HEK293 (cell line): ENCODE results near the gene WDR7.

Experiments used
- CTCF ChIA-PET: fragments of 350-600 bp; formaldehyde crosslinking; extraction: SDS; loops from one replicate; lab custom pipeline; 2021; ENCODE audit warnings: antibody characterized with exemption; lab: Yijun Ruan, JAX
- POLR2A ChIA-PET: fragments of 300-600 bp; formaldehyde crosslinking; extraction: SDS; loops from one replicate; lab custom pipeline; 2020; ENCODE audit warnings: antibody characterized with exemption, inconsistent platforms; lab: Yijun Ruan, JAX
- H3K27ac ChIP-seq: fragments of 200-500 bp; sonication (Bioruptor generic); 2 replicates; pipeline ENCODE4 v1.5.1; 2014; ENCODE audit warnings: low read depth, low read length, control low read depth, inconsistent platforms; ENCODE audit errors: extremely low read depth
- H3K36me3 ChIP-seq, 2 experiments: fragments of 200-500 bp in 1 of 2; sonication (Bioruptor generic) in 1 of 2; 1 replicate in 1 of 2; 2 replicates in 1 of 2; pipeline ENCODE4 v1.5.1; 2014 to 2017; ENCODE audit warnings: inconsistent platforms in 2 of 2, low read length in 2 of 2; ENCODE audit not compliant: control insufficient read depth in 2 of 2, insufficient read depth in 1 of 2
- H3K4me1 ChIP-seq: fragments of 200-500 bp; sonication (Bioruptor generic); 2 replicates; pipeline ENCODE4 v1.5.1; 2014; ENCODE audit warnings: mild to moderate bottlenecking, low read length, inconsistent platforms; ENCODE audit not compliant: control insufficient read depth, insufficient read depth
- H3K4me3 ChIP-seq: 2 replicates; pipeline ENCODE4 v1.5.1; 2011; ENCODE audit warnings: low read depth, mild to moderate bottlenecking, control low read depth, low read length, moderate library complexity
- H3K9me3 ChIP-seq: fragments of 200-500 bp; sonication (Bioruptor generic); 2 replicates; pipeline ENCODE4 v1.5.1; 2014; ENCODE audit warnings: low read depth, low read length, inconsistent platforms; ENCODE audit not compliant: control insufficient read depth, insufficient read depth
- KLF10 ChIP-seq: fragments of 450-650 bp; IDR thresholded peaks from 2 replicates; pipeline ENCODE4 v1.5.1; 2018; ENCODE audit warnings: missing biosample characterization, mild to moderate bottlenecking, missing genetic modification characterization
- MYNN ChIP-seq: fragments of 450-650 bp; formaldehyde crosslinking; IDR thresholded peaks from 2 replicates; pipeline ENCODE4 v1.5.1; 2016; ENCODE audit warnings: missing biosample characterization, missing genetic modification characterization, borderline replicate concordance
- SCRT2 ChIP-seq: fragments of 450-650 bp; formaldehyde crosslinking; IDR thresholded peaks from 2 replicates; pipeline ENCODE4 v1.5.1; 2016; ENCODE audit warnings: missing biosample characterization, missing genetic modification characterization
- SP3 ChIP-seq: fragments of 450-650 bp; formaldehyde crosslinking; IDR thresholded peaks from 2 replicates; pipeline ENCODE4 v1.5.1; 2016; ENCODE audit warnings: missing biosample characterization, missing genetic modification characterization
- ZBTB21 ChIP-seq: fragments of 450-650 bp; formaldehyde crosslinking; IDR thresholded peaks from 2 replicates; pipeline ENCODE4 v1.5.1; 2017; ENCODE audit warnings: missing biosample characterization, missing genetic modification characterization
- ZEB2 ChIP-seq: fragments of 450-650 bp; formaldehyde crosslinking; IDR thresholded peaks from 2 replicates; pipeline ENCODE4 v1.5.1; 2016; ENCODE audit warnings: missing biosample characterization, missing genetic modification characterization
- ZNF133 ChIP-seq: fragments of 450-650 bp; formaldehyde crosslinking; IDR thresholded peaks from 2 replicates; pipeline ENCODE4 v1.5.1; 2016; ENCODE audit warnings: missing biosample characterization, missing genetic modification characterization
- ZNF211 ChIP-seq: fragments of 450-650 bp; formaldehyde crosslinking; IDR thresholded peaks from 2 replicates; pipeline ENCODE4 v1.5.1; 2016; ENCODE audit warnings: low read depth, missing biosample characterization, missing genetic modification characterization
- ZNF350 ChIP-seq: fragments of 450-650 bp; formaldehyde crosslinking; IDR thresholded peaks from 2 replicates; pipeline ENCODE4 v1.5.0; 2017; ENCODE audit warnings: missing biosample characterization, mild to moderate bottlenecking, missing genetic modification characterization
- ZNF423 ChIP-seq: fragments of 450-650 bp; formaldehyde crosslinking; IDR thresholded peaks from 2 replicates; pipeline ENCODE4 v1.5.1; 2016; ENCODE audit warnings: missing biosample characterization, missing genetic modification characterization
- ZNF560 ChIP-seq: fragments of 450-650 bp; formaldehyde crosslinking; IDR thresholded peaks from 2 replicates; pipeline ENCODE4 v1.5.1; 2017; ENCODE audit warnings: missing biosample characterization, missing genetic modification characterization, borderline replicate concordance
- ZNF626 ChIP-seq: fragments of 450-650 bp; sonication (Bioruptor Pico); formaldehyde crosslinking; IDR thresholded peaks from 2 replicates; pipeline ENCODE4 v1.5.1; 2018; ENCODE audit warnings: missing biosample characterization, missing genetic modification characterization, inconsistent platforms
- ZNF670 ChIP-seq: fragments of 450-650 bp; formaldehyde crosslinking; IDR thresholded peaks from 2 replicates; pipeline ENCODE4 v1.5.1; 2016; ENCODE audit warnings: missing biosample characterization, missing genetic modification characterization, low read depth
- ZNF677 ChIP-seq: fragments of 450-650 bp; IDR thresholded peaks from 2 replicates; pipeline ENCODE4 v1.5.0; 2018; ENCODE audit warnings: missing biosample characterization, mild to moderate bottlenecking, missing genetic modification characterization, moderate library complexity
- TF ChIP-seq, protein P1 (sequence below): fragments of 450-650 bp; formaldehyde crosslinking; IDR thresholded peaks from 2 replicates; pipeline ENCODE4 v1.5.1; 2016; ENCODE audit warnings: missing biosample characterization, missing genetic modification characterization
- TF ChIP-seq, protein P2 (sequence below): fragments of 450-650 bp; formaldehyde crosslinking; IDR thresholded peaks from 2 replicates; pipeline ENCODE4 v1.5.0; 2017; ENCODE audit warnings: missing biosample characterization, missing genetic modification characterization, borderline replicate concordance
- TF ChIP-seq, protein P3 (sequence below): fragments of 450-650 bp; formaldehyde crosslinking; IDR thresholded peaks from 2 replicates; pipeline ENCODE4 v1.5.1; 2016; ENCODE audit warnings: missing biosample characterization, missing genetic modification characterization
- TF ChIP-seq, protein P4 (sequence below): fragments of 450-650 bp; formaldehyde crosslinking; IDR thresholded peaks from 2 replicates; pipeline ENCODE4 v1.5.1; 2016; ENCODE audit warnings: missing biosample characterization, missing genetic modification characterization
- TF ChIP-seq, protein P5 (sequence below): fragments of 450-650 bp; formaldehyde crosslinking; IDR thresholded peaks from 2 replicates; pipeline ENCODE4 v1.5.1; 2017; ENCODE audit warnings: missing biosample characterization, missing genetic modification characterization

WDR7 gene

DNA sequence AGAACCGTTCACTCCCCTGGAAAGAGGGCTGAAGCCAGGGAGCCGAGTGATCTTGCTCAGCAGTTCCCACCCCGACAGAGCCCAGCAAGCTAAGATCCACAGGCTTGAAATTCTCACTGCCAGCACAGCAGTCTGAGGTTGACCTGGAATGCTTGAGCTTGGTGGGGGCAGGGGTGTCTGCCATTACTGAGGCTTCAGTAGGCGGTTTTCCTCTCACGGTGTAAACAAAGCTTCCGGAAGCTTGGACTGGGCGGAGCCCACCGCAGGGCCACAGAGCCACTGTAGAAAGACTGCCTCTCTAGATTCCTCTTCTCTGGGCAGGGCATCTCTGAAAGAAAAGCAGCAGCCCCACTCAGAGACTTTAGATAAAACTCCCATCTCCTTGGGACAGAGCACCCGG is 180.8 kb downstream of the WDR7 start:
- no peaks in the 10 kb centered on the region for H3K36me3 ChIP-seq
- H3K27ac ChIP-seq = no peak overlapping the region
- H3K9me3 ChIP-seq = no peaks in the 10 kb centered on the region
- TF ChIP-seq MYNN (tag by site-specific recombination) (no peak), ZNF560 (tag by site-specific recombination) (no peak), ZNF211 (tag by site-specific recombination) (no peak), ZNF350 (no peak), ZNF423 (tag by site-specific recombination) (no peak), KLF10 (tag by site-specific recombination) (no peak), SP3 (tag by site-specific recombination) (no peak), ZNF677 (no peak), SCRT2 (tag by site-specific recombination) (no peak), ZEB2 (tag by site-specific recombination) (no peak), ZNF133 (tag by site-specific recombination) (no peak), ZNF670 (tag by site-specific recombination) (no peak), ZBTB21 (tag by site-specific recombination) (no peak), ZNF626 (tag by site-specific recombination) (no peak)
- TF ChIP-seq, protein P1, sequence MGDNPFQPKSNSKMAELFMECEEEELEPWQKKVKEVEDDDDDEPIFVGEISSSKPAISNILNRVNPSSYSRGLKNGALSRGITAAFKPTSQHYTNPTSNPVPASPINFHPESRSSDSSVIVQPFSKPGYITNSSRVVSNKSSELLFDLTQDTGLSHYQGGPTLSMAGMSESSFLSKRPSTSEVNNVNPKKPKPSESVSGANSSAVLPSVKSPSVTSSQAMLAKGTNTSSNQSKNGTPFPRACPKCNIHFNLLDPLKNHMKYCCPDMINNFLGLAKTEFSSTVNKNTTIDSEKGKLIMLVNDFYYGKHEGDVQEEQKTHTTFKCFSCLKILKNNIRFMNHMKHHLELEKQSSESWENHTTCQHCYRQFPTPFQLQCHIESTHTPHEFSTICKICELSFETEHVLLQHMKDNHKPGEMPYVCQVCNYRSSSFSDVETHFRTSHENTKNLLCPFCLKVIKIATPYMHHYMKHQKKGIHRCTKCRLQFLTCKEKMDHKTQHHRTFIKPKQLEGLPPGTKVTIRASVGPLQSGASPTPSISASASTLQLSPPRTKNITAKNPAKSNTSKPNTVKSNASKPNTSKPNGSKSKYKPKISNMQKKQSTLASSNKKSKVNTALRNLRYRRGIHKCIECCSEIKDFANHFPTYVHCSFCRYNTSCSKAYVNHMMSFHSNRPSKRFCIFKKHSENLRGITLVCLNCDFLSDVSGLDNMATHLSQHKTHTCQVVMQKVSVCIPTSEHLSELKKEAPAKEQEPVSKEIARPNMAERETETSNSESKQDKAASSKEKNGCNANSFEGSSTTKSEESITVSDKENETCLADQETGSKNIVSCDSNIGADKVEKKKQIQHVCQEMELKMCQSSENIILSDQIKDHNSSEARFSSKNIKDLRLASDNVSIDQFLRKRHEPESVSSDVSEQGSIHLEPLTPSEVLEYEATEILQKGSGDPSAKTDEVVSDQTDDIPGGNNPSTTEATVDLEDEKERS (tag by site-specific recombination) = no peak
- TF ChIP-seq, protein P2, sequence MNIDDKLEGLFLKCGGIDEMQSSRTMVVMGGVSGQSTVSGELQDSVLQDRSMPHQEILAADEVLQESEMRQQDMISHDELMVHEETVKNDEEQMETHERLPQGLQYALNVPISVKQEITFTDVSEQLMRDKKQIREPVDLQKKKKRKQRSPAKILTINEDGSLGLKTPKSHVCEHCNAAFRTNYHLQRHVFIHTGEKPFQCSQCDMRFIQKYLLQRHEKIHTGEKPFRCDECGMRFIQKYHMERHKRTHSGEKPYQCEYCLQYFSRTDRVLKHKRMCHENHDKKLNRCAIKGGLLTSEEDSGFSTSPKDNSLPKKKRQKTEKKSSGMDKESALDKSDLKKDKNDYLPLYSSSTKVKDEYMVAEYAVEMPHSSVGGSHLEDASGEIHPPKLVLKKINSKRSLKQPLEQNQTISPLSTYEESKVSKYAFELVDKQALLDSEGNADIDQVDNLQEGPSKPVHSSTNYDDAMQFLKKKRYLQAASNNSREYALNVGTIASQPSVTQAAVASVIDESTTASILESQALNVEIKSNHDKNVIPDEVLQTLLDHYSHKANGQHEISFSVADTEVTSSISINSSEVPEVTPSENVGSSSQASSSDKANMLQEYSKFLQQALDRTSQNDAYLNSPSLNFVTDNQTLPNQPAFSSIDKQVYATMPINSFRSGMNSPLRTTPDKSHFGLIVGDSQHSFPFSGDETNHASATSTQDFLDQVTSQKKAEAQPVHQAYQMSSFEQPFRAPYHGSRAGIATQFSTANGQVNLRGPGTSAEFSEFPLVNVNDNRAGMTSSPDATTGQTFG = no peak
- TF ChIP-seq, protein P3, sequence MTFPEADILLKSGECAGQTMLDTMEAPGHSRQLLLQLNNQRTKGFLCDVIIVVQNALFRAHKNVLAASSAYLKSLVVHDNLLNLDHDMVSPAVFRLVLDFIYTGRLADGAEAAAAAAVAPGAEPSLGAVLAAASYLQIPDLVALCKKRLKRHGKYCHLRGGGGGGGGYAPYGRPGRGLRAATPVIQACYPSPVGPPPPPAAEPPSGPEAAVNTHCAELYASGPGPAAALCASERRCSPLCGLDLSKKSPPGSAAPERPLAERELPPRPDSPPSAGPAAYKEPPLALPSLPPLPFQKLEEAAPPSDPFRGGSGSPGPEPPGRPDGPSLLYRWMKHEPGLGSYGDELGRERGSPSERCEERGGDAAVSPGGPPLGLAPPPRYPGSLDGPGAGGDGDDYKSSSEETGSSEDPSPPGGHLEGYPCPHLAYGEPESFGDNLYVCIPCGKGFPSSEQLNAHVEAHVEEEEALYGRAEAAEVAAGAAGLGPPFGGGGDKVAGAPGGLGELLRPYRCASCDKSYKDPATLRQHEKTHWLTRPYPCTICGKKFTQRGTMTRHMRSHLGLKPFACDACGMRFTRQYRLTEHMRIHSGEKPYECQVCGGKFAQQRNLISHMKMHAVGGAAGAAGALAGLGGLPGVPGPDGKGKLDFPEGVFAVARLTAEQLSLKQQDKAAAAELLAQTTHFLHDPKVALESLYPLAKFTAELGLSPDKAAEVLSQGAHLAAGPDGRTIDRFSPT (tag by site-specific recombination) = no peak
- TF ChIP-seq, protein P4, sequence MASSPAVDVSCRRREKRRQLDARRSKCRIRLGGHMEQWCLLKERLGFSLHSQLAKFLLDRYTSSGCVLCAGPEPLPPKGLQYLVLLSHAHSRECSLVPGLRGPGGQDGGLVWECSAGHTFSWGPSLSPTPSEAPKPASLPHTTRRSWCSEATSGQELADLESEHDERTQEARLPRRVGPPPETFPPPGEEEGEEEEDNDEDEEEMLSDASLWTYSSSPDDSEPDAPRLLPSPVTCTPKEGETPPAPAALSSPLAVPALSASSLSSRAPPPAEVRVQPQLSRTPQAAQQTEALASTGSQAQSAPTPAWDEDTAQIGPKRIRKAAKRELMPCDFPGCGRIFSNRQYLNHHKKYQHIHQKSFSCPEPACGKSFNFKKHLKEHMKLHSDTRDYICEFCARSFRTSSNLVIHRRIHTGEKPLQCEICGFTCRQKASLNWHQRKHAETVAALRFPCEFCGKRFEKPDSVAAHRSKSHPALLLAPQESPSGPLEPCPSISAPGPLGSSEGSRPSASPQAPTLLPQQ (tag by site-specific recombination) = no peak
- TF ChIP-seq, protein P5, sequence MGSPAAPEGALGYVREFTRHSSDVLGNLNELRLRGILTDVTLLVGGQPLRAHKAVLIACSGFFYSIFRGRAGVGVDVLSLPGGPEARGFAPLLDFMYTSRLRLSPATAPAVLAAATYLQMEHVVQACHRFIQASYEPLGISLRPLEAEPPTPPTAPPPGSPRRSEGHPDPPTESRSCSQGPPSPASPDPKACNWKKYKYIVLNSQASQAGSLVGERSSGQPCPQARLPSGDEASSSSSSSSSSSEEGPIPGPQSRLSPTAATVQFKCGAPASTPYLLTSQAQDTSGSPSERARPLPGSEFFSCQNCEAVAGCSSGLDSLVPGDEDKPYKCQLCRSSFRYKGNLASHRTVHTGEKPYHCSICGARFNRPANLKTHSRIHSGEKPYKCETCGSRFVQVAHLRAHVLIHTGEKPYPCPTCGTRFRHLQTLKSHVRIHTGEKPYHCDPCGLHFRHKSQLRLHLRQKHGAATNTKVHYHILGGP (tag by site-specific recombination) = no peak
- H3K4me1 ChIP-seq = no peaks in the 10 kb centered on the region
- H3K4me3 ChIP-seq = no peak overlapping the region
- CTCF ChIA-PET = no interaction called here
- POLR2A ChIA-PET = no interaction called here
